Astrocyte of the cerebellum (primary cell): ENCODE data around the gene ZG16B.

Experiments used
- DNase-seq: peaks from one replicate; pipeline ENCODE4 v3.0.0-alpha.2; 2011; ENCODE audit warnings: low read depth
- H3K4me3 ChIP-seq: 2 replicates; pipeline ENCODE4 v1.5.1; 2011; ENCODE audit warnings: mild to moderate bottlenecking, low read depth, low read length, moderate library complexity
- CTCF ChIP-seq: IDR thresholded peaks from 2 replicates; pipeline ENCODE4 v1.5.1; 2012; ENCODE audit warnings: low read length, low read depth, moderate library complexity, mild to moderate bottlenecking; ENCODE audit errors: missing control alignments
- in situ Hi-C: cut with HindIII; loops from 2 replicates; pipeline ENCODE4 v1.10.0; 2017; ENCODE audit warnings: low sequenced_read_pairs

The ZG16B gene

DNA sequence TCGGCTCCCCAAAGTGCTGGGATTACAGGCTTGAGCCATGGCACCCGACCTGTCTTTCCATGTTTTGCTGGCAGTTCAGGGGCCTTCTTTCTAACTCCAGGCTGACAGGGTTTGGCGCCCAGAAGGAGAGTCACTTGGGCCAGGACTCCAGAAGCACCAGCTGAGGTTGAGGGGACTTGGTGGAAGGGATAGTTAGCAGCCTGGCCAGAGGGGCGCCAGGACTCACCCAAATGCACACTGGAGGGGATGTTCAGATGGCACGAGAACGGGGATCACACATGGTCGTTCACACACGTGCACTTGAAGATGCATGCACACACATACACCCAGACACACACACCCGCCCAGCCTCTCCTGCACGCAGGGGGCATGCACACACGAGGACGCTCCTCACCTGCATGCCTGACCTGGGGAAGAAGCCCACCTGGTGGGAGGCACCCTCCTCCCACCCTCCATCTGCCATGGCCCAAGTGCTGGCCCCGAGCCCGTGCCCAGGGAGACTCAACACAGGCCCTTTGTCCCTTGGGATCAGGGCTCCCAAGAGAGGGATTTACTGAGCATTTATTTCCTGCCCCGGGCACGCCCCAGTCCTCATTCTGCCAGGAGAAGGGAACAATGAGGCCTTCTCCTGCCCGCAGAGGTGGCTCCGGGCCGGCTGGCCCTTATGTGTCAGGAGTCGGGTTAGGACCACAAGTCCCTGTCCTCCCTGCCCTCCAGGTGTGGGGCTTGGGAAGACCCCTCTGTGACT, 15.4 kb upstream of the ZG16B start:
- H3K4me3 ChIP-seq: no peak overlapping the region
- no peak for DNase-seq
- no peak for TF ChIP-seq CTCF
- in situ Hi-C loops: no loop called here

DNA sequence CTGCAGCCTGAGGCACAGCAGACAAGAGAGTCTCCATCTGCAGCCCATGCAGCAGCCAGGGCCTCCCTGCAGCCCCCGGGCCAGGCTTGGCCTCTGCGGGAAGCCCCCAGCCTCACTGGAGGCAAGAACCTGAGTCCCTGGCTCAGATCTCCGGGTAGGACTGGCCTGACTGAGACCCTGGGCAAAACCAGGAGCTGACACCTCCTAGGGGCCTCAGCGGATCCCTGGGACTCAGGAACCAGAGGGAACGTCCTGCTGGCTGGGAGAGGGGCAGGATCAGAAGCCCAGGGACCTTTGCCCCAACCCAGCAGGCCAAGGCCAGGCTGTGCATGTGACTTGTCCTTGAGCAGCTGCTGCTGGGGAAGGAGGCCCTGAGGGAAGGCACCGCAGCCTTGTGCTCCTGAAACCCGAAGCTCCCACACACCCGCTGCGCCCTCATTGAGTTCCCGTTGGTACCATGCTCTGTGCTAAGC, 14.8 kb upstream of the ZG16B start:
- TF ChIP-seq CTCF: no peak
- in situ Hi-C loops: no loop called here
- H3K4me3 ChIP-seq: no peak overlapping the region
- no peak for DNase-seq

- no peak for TF ChIP-seq CTCF
- DNase-seq: no peak
- in situ Hi-C loops: no loop called here
- H3K4me3 ChIP-seq: no peak within 1 kb of the TSS
Measured at GRCh38 chr16:2816751-2817339, 13.3 kb upstream of the ZG16B start, which contains the start of gene PRSS21. PRSS21 (plus strand) TSS chr16:2817237; CDS start chr16:2817269, 32 bp downstream.

GRCh38 chr16:2817340-2818271, 12.5 kb upstream of the ZG16B start:
- in situ Hi-C loops: no loop called here
- no peak for TF ChIP-seq CTCF
- no peak overlapping the region for H3K4me3 ChIP-seq
- DNase-seq: no peak

- TF ChIP-seq CTCF: no peak
- no peak for DNase-seq
- in situ Hi-C loops: no loop called here
- H3K4me3 ChIP-seq: no peak overlapping the region
Measured at GRCh38 chr16:2818272-2818876, 11.7 kb upstream of the ZG16B start.
